WTC11 (cell line): ENCODE measurements around the gene CAMSAP1. TPM values are rescaled to one million over a fixed set of nuclear protein-coding genes. Genes with fewer than 3 reads are reported as not detected.

Experiments used
- ATAC-seq: fragments of 200-7000 bp; cut with Tn5 transposase; 2 replicates; pipeline ENCODE4 v1.10.0; 2021; ENCODE audit warnings: mild to moderate bottlenecking, moderate library complexity
- CTCF ChIA-PET: fragments of 300-600 bp; sonication (Branson Sonifier 250); formaldehyde crosslinking; loops from one replicate; lab custom pipeline; 2021; ENCODE audit warnings: antibody characterized with exemption; lab: Charles Lee
- POLR2A ChIA-PET: fragments of 350-600 bp; sonication (Branson Sonifier 250); formaldehyde crosslinking; loops from one replicate; lab custom pipeline; 2021; ENCODE audit warnings: antibody characterized with exemption; lab: Charles Lee
- DNase-seq: peaks from one replicate; pipeline ENCODE4 v3.0.0; 2021; ENCODE audit warnings: low spot score
- H3K27ac Mint-ChIP-seq: 2 replicates; pipeline ENCODE4 v1.8.0; 2021; ENCODE audit warnings: mixed read lengths
- H3K27me3 Mint-ChIP-seq: 2 replicates; pipeline ENCODE4 v1.8.0; 2021; ENCODE audit warnings: low read depth, mild to moderate bottlenecking, moderate library complexity, mixed read lengths
- H3K36me3 Mint-ChIP-seq: 2 replicates; pipeline ENCODE4 v1.8.0; 2021; ENCODE audit warnings: mixed read lengths
- H3K4me1 Mint-ChIP-seq: 2 replicates; pipeline ENCODE4 v1.8.0; 2022; ENCODE audit warnings: mixed read lengths
- H3K4me3 Mint-ChIP-seq: 2 replicates; pipeline ENCODE4 v1.8.0; 2021; ENCODE audit warnings: mild to moderate bottlenecking, moderate library complexity, mixed read lengths
- H3K9me3 Mint-ChIP-seq: 2 replicates; pipeline ENCODE4 v1.8.0; 2021; ENCODE audit warnings: mixed read lengths
- CTCF ChIP-seq: fragments of 200-600 bp; IDR thresholded peaks from 2 replicates; pipeline ENCODE4 v1.8.0; 2022; ENCODE audit warnings: antibody characterized with exemption
- FOXJ3 ChIP-seq: sonication (generic); formaldehyde crosslinking; IDR thresholded peaks from 2 replicates; pipeline ENCODE4 v1.9.0; 2021; ENCODE audit warnings: missing genetic modification reagents, mild to moderate bottlenecking, borderline replicate concordance
- GTF2I ChIP-seq: fragments of 250-450 bp; sonication (Bioruptor Pico); conservative IDR thresholded peaks from 2 replicates; pipeline ENCODE4 v1.4.0; 2021; ENCODE audit warnings: mild to moderate bottlenecking
- HMGA2 ChIP-seq: fragments of 250-450 bp; sonication (Bioruptor Pico); IDR thresholded peaks from 2 replicates; pipeline ENCODE4 v1.4.0; 2021; ENCODE audit warnings: mild to moderate bottlenecking, moderate library complexity
- IRF1 ChIP-seq: sonication (generic); formaldehyde crosslinking; IDR thresholded peaks from 2 replicates; pipeline ENCODE4 v1.8.0; 2023; ENCODE audit warnings: missing genetic modification reagents
- JAZF1 ChIP-seq: fragments of 250-450 bp; sonication (Bioruptor Pico); IDR thresholded peaks from 2 replicates; pipeline ENCODE4 v1.9.0; 2021; ENCODE audit warnings: moderate library complexity, mild to moderate bottlenecking, inconsistent platforms
- MAX ChIP-seq: sonication (generic); formaldehyde crosslinking; IDR thresholded peaks from 2 replicates; pipeline ENCODE4 v1.8.0; 2022; ENCODE audit warnings: mild to moderate bottlenecking, missing genetic modification reagents
- MXD4 ChIP-seq: fragments of 250-450 bp; sonication (Bioruptor Pico); IDR thresholded peaks from 2 replicates; pipeline ENCODE4 v1.8.0; 2021; ENCODE audit warnings: mild to moderate bottlenecking, moderate library complexity, borderline replicate concordance
- PRDM15 ChIP-seq: sonication (generic); formaldehyde crosslinking; IDR thresholded peaks from 2 replicates; pipeline ENCODE4 v1.8.0; 2022; ENCODE audit warnings: missing genetic modification reagents
- PREB ChIP-seq: sonication (generic); formaldehyde crosslinking; IDR thresholded peaks from 2 replicates; pipeline ENCODE4 v1.8.1; 2022; ENCODE audit warnings: mild to moderate bottlenecking, missing genetic modification reagents, moderate library complexity, borderline replicate concordance
- USF1 ChIP-seq: sonication (generic); formaldehyde crosslinking; IDR thresholded peaks from 2 replicates; pipeline ENCODE4 v1.8.0; 2022; ENCODE audit warnings: mild to moderate bottlenecking, missing genetic modification reagents
- ZMAT4 ChIP-seq: fragments of 250-450 bp; sonication (Bioruptor Pico); IDR thresholded peaks from 2 replicates; pipeline ENCODE4 v1.9.0; 2021; ENCODE audit warnings: mild to moderate bottlenecking
- ZNF138 ChIP-seq: sonication (generic); formaldehyde crosslinking; conservative IDR thresholded peaks from 2 replicates; pipeline ENCODE4 v1.8.1; 2022; ENCODE audit warnings: mild to moderate bottlenecking, moderate library complexity, missing genetic modification reagents
- ZNF263 ChIP-seq: sonication (generic); formaldehyde crosslinking; IDR thresholded peaks from 2 replicates; pipeline ENCODE4 v1.8.1; 2022; ENCODE audit warnings: low read depth, mild to moderate bottlenecking, moderate library complexity, missing genetic modification reagents
- ZNF416 ChIP-seq: fragments of 250-450 bp; sonication (Bioruptor Pico); IDR thresholded peaks from 2 replicates; pipeline ENCODE4 v1.9.0; 2021; ENCODE audit warnings: mild to moderate bottlenecking, inconsistent platforms
- ZNF512 ChIP-seq: sonication (generic); formaldehyde crosslinking; IDR thresholded peaks from 2 replicates; pipeline ENCODE4 v1.8.1; 2022; ENCODE audit warnings: missing genetic modification reagents, borderline replicate concordance
- ZSCAN18 ChIP-seq: fragments of 250-450 bp; sonication (Bioruptor Pico); IDR thresholded peaks from 2 replicates; pipeline ENCODE4 v2.1.2; 2022; ENCODE audit warnings: mild to moderate bottlenecking, moderate library complexity
- total RNA-seq: library from RNA; stranded (reverse); gene quantifications from 3 replicates; pipeline ENCODE4 v1.2.3, GENCODE V29; 2021

The CAMSAP1 gene
- total RNA-seq, 1 experiment from 2014 or later = 40.5 TPM

GRCh38 chr9:135857843-135858242 is 49.5 kb downstream of the CAMSAP1 start:
- POLR2A ChIA-PET = no interaction called here
- Mint-ChIP-seq H3K36me3 (peaks cover 43% of the 10 kb centered on the region), H3K9me3 (no peaks in the 10 kb centered on the region), H3K27ac (no peak overlapping the region), H3K27me3 (no peaks in the 10 kb centered on the region), H3K4me3 (no peak overlapping the region), H3K4me1 (no peaks in the 10 kb centered on the region)
- CTCF ChIA-PET = interaction anchor here (0.6 kb wide), 1 partner anchor 186 kb away, joined by 3 read pairs; no protein-coding TSS in a partner anchor
- ATAC-seq (no peak), DNase-seq (no peak)
- no peak for TF ChIP-seq GTF2I

- DNase-seq = no peak
- ChIA-PET CTCF (interaction anchor here (0.6 kb wide), 1 partner anchor 186 kb away, joined by 3 read pairs; no protein-coding TSS in a partner anchor), POLR2A (no interaction called here)
- Mint-ChIP-seq H3K4me1 (no peaks in the 10 kb centered on the region), H3K27ac (no peak overlapping the region), H3K9me3 (no peaks in the 10 kb centered on the region), H3K36me3 (peaks cover 44% of the 10 kb centered on the region), H3K27me3 (no peaks in the 10 kb centered on the region), H3K4me3 (no peak overlapping the region)
- no peak for TF ChIP-seq PREB (CRISPR knock-in tag)
- no peak for TF ChIP-seq FOXJ3
- no peak for TF ChIP-seq ZSCAN18 (CRISPR knock-in tag)
- no peak for TF ChIP-seq MAX (CRISPR knock-in tag)
- no peak for TF ChIP-seq JAZF1
- no peak for TF ChIP-seq MXD4
- no peak for TF ChIP-seq ZNF263
- no peak for TF ChIP-seq HMGA2 (CRISPR knock-in tag)
- ATAC-seq = no peak
Observed at GRCh38 chr9:135857371-135857786, 50.0 kb downstream of the CAMSAP1 start.

- H3K27me3 Mint-ChIP-seq = no peaks in the 10 kb centered on the region
- POLR2A ChIA-PET = interaction anchor here (0.6 kb wide), 1 partner anchor 911 kb away, joined by 6 read pairs; no protein-coding TSS in a partner anchor
- ATAC-seq (0 out of 2 replicates have a peak, but pooled peaks have one; percentile 24), DNase-seq (no peak)
- peaks cover 38% of the 10 kb centered on the region for H3K36me3 Mint-ChIP-seq
- TF ChIP-seq PRDM15 (CRISPR knock-in tag) (peak; percentile 44; the same call in 1 of the 2 replicates), IRF1 (CRISPR knock-in tag) (no peak)
- CTCF ChIA-PET = interaction anchor here (0.9 kb wide), 1 partner anchor 24 kb away, joined by 3 read pairs; no protein-coding TSS in a partner anchor
- H3K4me3 Mint-ChIP-seq = no peak overlapping the region
- H3K9me3 Mint-ChIP-seq = peaks cover under 1% of the 10 kb centered on the region
- H3K27ac Mint-ChIP-seq = peak overlapping the region; percentile 86
- H3K4me1 Mint-ChIP-seq = peaks cover 38% of the 10 kb centered on the region
Observed at GRCh38 chr9:135851748-135852147, 55.6 kb downstream of the CAMSAP1 start.

GRCh38 chr9:135850737-135851136 is 56.6 kb downstream of the CAMSAP1 start:
- Mint-ChIP-seq H3K4me3 (no peak overlapping the region), H3K9me3 (peaks cover 10% of the 10 kb centered on the region), H3K27me3 (no peaks in the 10 kb centered on the region), H3K27ac (peak overlapping the region; percentile 64), H3K36me3 (peaks cover 41% of the 10 kb centered on the region), H3K4me1 (peaks cover 38% of the 10 kb centered on the region)
- ChIA-PET POLR2A (no interaction called here), CTCF (no interaction called here)
- DNase-seq (no peak), ATAC-seq (no peak; the same call in 1 of the 2 replicates)
- TF ChIP-seq ZMAT4 (CRISPR knock-in tag) (no peak), ZNF263 (no peak), ZNF512 (CRISPR knock-in tag) (no peak), ZNF138 (CRISPR knock-in tag) (no peak), USF1 (CRISPR knock-in tag) (no peak), ZNF416 (CRISPR knock-in tag) (no peak), CTCF (no peak)
